ENCODE results near the gene RNF130.

The RNF130 gene

GRCh38 chr5:180054226-180054625, 17.3 kb downstream of the RNF130 start:
- no peaks in the 10 kb centered on the region for H3K27me3 ChIP-seq (ENCODE audit: control insufficient read depth in 2 of 2, insufficient read depth in 2 of 2, low read length in 2 of 2)
- no peak overlapping the region for H3K9ac ChIP-seq (ENCODE audit: low read depth in 1 of 2, low read length in 2 of 2)
- no peak overlapping the region for H3K4me3 ChIP-seq (ENCODE audit: low read length in 2 of 2)
- H3K27ac ChIP-seq (ENCODE audit: low read depth in 2 of 2, low read length in 2 of 2) = no peak overlapping the region
- H3K36me3 ChIP-seq (ENCODE audit: control insufficient read depth in 2 of 2, insufficient read depth in 2 of 2, low read length in 2 of 2) = no peaks in the 10 kb centered on the region
- no peaks in the 10 kb centered on the region for H3K9me3 ChIP-seq (ENCODE audit: control insufficient read depth in 2 of 2, low read length in 2 of 2)
- peaks cover 0 to 5% of the 10 kb centered on the region in 2 donors for H3K4me1 ChIP-seq (ENCODE audit: control insufficient read depth in 2 of 2, insufficient read depth in 2 of 2, low read length in 2 of 2)

- Histone ChIP-seq H3K4me3 (ENCODE audit: low read length in 2 of 2) (no peak overlapping the region), H3K9me3 (ENCODE audit: control insufficient read depth in 2 of 2, low read length in 2 of 2) (no peaks in the 10 kb centered on the region), H3K9ac (ENCODE audit: low read depth in 1 of 2, low read length in 2 of 2) (no peak overlapping the region), H3K36me3 (ENCODE audit: control insufficient read depth in 2 of 2, insufficient read depth in 2 of 2, low read length in 2 of 2) (no peaks in the 10 kb centered on the region), H3K27me3 (ENCODE audit: control insufficient read depth in 2 of 2, insufficient read depth in 2 of 2, low read length in 2 of 2) (no peaks in the 10 kb centered on the region), H3K4me1 (ENCODE audit: control insufficient read depth in 2 of 2, insufficient read depth in 2 of 2, low read length in 2 of 2) (peaks cover 0 to 5% of the 10 kb centered on the region in 2 donors), H3K27ac (ENCODE audit: low read depth in 2 of 2, low read length in 2 of 2) (no peak overlapping the region)
Observed at GRCh38 chr5:180053061-180053602, 18.4 kb downstream of the RNF130 start.

- Histone ChIP-seq H3K27me3 (ENCODE audit: control insufficient read depth in 2 of 2, insufficient read depth in 2 of 2, low read length in 2 of 2) (no peaks in the 10 kb centered on the region), H3K36me3 (ENCODE audit: control insufficient read depth in 2 of 2, insufficient read depth in 2 of 2, low read length in 2 of 2) (no peaks in the 10 kb centered on the region), H3K4me1 (ENCODE audit: control insufficient read depth in 2 of 2, insufficient read depth in 2 of 2, low read length in 2 of 2) (peaks cover 0 to 5% of the 10 kb centered on the region in 2 donors), H3K9ac (ENCODE audit: low read depth in 1 of 2, low read length in 2 of 2) (no peak overlapping the region), H3K27ac (ENCODE audit: low read depth in 2 of 2, low read length in 2 of 2) (no peak overlapping the region), H3K4me3 (ENCODE audit: low read length in 2 of 2) (no peak overlapping the region), H3K9me3 (ENCODE audit: control insufficient read depth in 2 of 2, low read length in 2 of 2) (no peaks in the 10 kb centered on the region)
Observed at GRCh38 chr5:180052211-180052818, 19.2 kb downstream of the RNF130 start.

GRCh38 chr5:180050121-180050940, 21.2 kb downstream of the RNF130 start:
- Histone ChIP-seq H3K36me3 (ENCODE audit: control insufficient read depth in 2 of 2, insufficient read depth in 2 of 2, low read length in 2 of 2) (no peaks in the 10 kb centered on the region), H3K4me1 (ENCODE audit: control insufficient read depth in 2 of 2, insufficient read depth in 2 of 2, low read length in 2 of 2) (peaks cover 0 to 5% of the 10 kb centered on the region in 2 donors), H3K27me3 (ENCODE audit: control insufficient read depth in 2 of 2, insufficient read depth in 2 of 2, low read length in 2 of 2) (no peaks in the 10 kb centered on the region), H3K9ac (ENCODE audit: low read depth in 1 of 2, low read length in 2 of 2) (no peak overlapping the region), H3K4me3 (ENCODE audit: low read length in 2 of 2) (no peak overlapping the region), H3K9me3 (ENCODE audit: control insufficient read depth in 2 of 2, low read length in 2 of 2) (no peaks in the 10 kb centered on the region), H3K27ac (ENCODE audit: low read depth in 2 of 2, low read length in 2 of 2) (no peak overlapping the region)

- no peak overlapping the region for H3K9ac ChIP-seq (ENCODE audit: low read depth in 1 of 2, low read length in 2 of 2)
- H3K4me1 ChIP-seq (ENCODE audit: control insufficient read depth in 2 of 2, insufficient read depth in 2 of 2, low read length in 2 of 2) = peaks cover 0 to 5% of the 10 kb centered on the region in 2 donors
- no peaks in the 10 kb centered on the region for H3K36me3 ChIP-seq (ENCODE audit: control insufficient read depth in 2 of 2, insufficient read depth in 2 of 2, low read length in 2 of 2)
- no peak overlapping the region for H3K27ac ChIP-seq (ENCODE audit: low read depth in 2 of 2, low read length in 2 of 2)
- H3K27me3 ChIP-seq (ENCODE audit: control insufficient read depth in 2 of 2, insufficient read depth in 2 of 2, low read length in 2 of 2) = no peaks in the 10 kb centered on the region
- no peak overlapping the region for H3K4me3 ChIP-seq (ENCODE audit: low read length in 2 of 2)
- H3K9me3 ChIP-seq (ENCODE audit: control insufficient read depth in 2 of 2, low read length in 2 of 2) = no peaks in the 10 kb centered on the region
Observed at GRCh38 chr5:180049185-180049548, 22.4 kb downstream of the RNF130 start.

GRCh38 chr5:180047667-180048066, 23.9 kb downstream of the RNF130 start:
- H3K27ac ChIP-seq (ENCODE audit: low read depth in 2 of 2, low read length in 2 of 2) = no peak overlapping the region
- no peak overlapping the region for H3K4me3 ChIP-seq (ENCODE audit: low read length in 2 of 2)
- no peaks in the 10 kb centered on the region for H3K9me3 ChIP-seq (ENCODE audit: control insufficient read depth in 2 of 2, low read length in 2 of 2)
- no peaks in the 10 kb centered on the region for H3K36me3 ChIP-seq (ENCODE audit: control insufficient read depth in 2 of 2, insufficient read depth in 2 of 2, low read length in 2 of 2)
- H3K27me3 ChIP-seq (ENCODE audit: control insufficient read depth in 2 of 2, insufficient read depth in 2 of 2, low read length in 2 of 2) = no peaks in the 10 kb centered on the region
- no peak overlapping the region for H3K9ac ChIP-seq (ENCODE audit: low read depth in 1 of 2, low read length in 2 of 2)
- H3K4me1 ChIP-seq (ENCODE audit: control insufficient read depth in 2 of 2, insufficient read depth in 2 of 2, low read length in 2 of 2) = peaks cover 0 to 5% of the 10 kb centered on the region in 2 donors

- Histone ChIP-seq H3K36me3 (ENCODE audit: control insufficient read depth in 2 of 2, insufficient read depth in 2 of 2, low read length in 2 of 2) (no peaks in the 10 kb centered on the region), H3K4me1 (ENCODE audit: control insufficient read depth in 2 of 2, insufficient read depth in 2 of 2, low read length in 2 of 2) (peaks cover 2 to 5% of the 10 kb centered on the region in 2 donors), H3K27ac (ENCODE audit: low read depth in 2 of 2, low read length in 2 of 2) (no peak overlapping the region), H3K9me3 (ENCODE audit: control insufficient read depth in 2 of 2, low read length in 2 of 2) (no peaks in the 10 kb centered on the region), H3K27me3 (ENCODE audit: control insufficient read depth in 2 of 2, insufficient read depth in 2 of 2, low read length in 2 of 2) (no peaks in the 10 kb centered on the region), H3K4me3 (ENCODE audit: low read length in 2 of 2) (no peak overlapping the region), H3K9ac (ENCODE audit: low read depth in 1 of 2, low read length in 2 of 2) (no peak overlapping the region)
Observed at GRCh38 chr5:180046656-180047055, 24.9 kb downstream of the RNF130 start.

- Histone ChIP-seq H3K27ac (ENCODE audit: low read depth in 2 of 2, low read length in 2 of 2) (no peak overlapping the region), H3K4me3 (ENCODE audit: low read length in 2 of 2) (no peak overlapping the region), H3K9me3 (ENCODE audit: control insufficient read depth in 2 of 2, low read length in 2 of 2) (no peaks in the 10 kb centered on the region), H3K4me1 (ENCODE audit: control insufficient read depth in 2 of 2, insufficient read depth in 2 of 2, low read length in 2 of 2) (peaks cover 2 to 5% of the 10 kb centered on the region in 2 donors), H3K9ac (ENCODE audit: low read depth in 1 of 2, low read length in 2 of 2) (no peak overlapping the region), H3K27me3 (ENCODE audit: control insufficient read depth in 2 of 2, insufficient read depth in 2 of 2, low read length in 2 of 2) (no peaks in the 10 kb centered on the region), H3K36me3 (ENCODE audit: control insufficient read depth in 2 of 2, insufficient read depth in 2 of 2, low read length in 2 of 2) (no peaks in the 10 kb centered on the region)
Observed at GRCh38 chr5:180045889-180046499, 25.6 kb downstream of the RNF130 start.

- Histone ChIP-seq H3K27ac (ENCODE audit: low read depth in 2 of 2, low read length in 2 of 2) (no peak overlapping the region), H3K36me3 (ENCODE audit: control insufficient read depth in 2 of 2, insufficient read depth in 2 of 2, low read length in 2 of 2) (no peaks in the 10 kb centered on the region), H3K9ac (ENCODE audit: low read depth in 1 of 2, low read length in 2 of 2) (no peak overlapping the region), H3K27me3 (ENCODE audit: control insufficient read depth in 2 of 2, insufficient read depth in 2 of 2, low read length in 2 of 2) (no peaks in the 10 kb centered on the region), H3K4me1 (ENCODE audit: control insufficient read depth in 2 of 2, insufficient read depth in 2 of 2, low read length in 2 of 2) (peaks cover 0 to 2% of the 10 kb centered on the region in 2 donors), H3K9me3 (ENCODE audit: control insufficient read depth in 2 of 2, low read length in 2 of 2) (no peaks in the 10 kb centered on the region), H3K4me3 (ENCODE audit: low read length in 2 of 2) (no peak overlapping the region)
Observed at GRCh38 chr5:180043377-180043776, 28.2 kb downstream of the RNF130 start.
